CD14-positive monocyte (primary cell): ENCODE measurements around the gene SECISBP2. TPM values are rescaled to one million over a fixed set of nuclear protein-coding genes. Genes with fewer than 3 reads are reported as not detected.

ENCODE experiments used
- DNase-seq, 3 donors: peaks; one replicate each; pipeline ENCODE4 v3.0.0-alpha.2; 2011 to 2022
- H2AFZ ChIP-seq: 2 replicates; pipeline ENCODE4 v1.6.0; 2012; ENCODE audit warnings: mild to moderate bottlenecking, low read depth, low read length, inconsistent platforms; ENCODE audit not compliant: insufficient read depth, poor library complexity, severe bottlenecking
- H3K27ac ChIP-seq, 2 donors: 1 replicate in 1 of 2; 2 replicates in 1 of 2; pipeline ENCODE4 v1.5.1; 2012 to 2013; ENCODE audit warnings: low read length in 2 of 2, control low read depth in 1 of 2, inconsistent platforms in 1 of 2, low read depth in 1 of 2, mild to moderate bottlenecking in 1 of 2
- H3K27me3 ChIP-seq, 2 donors: one replicate each; pipeline versions ENCODE4 v1.6.0 to v1.6.1; 2011 to 2013; ENCODE audit warnings: low read length in 2 of 2; ENCODE audit not compliant: control insufficient read depth in 2 of 2, insufficient read depth in 2 of 2
- H3K36me3 ChIP-seq, 2 donors: replicated peaks in 1 of 2; 1 replicate in 1 of 2; 2 replicates in 1 of 2; pipeline versions ENCODE4 v1.5.1 to v1.6.1; 2012 to 2013; ENCODE audit warnings: low read length in 2 of 2, control low read depth in 1 of 2, inconsistent platforms in 1 of 2, mild to moderate bottlenecking in 1 of 2; ENCODE audit not compliant: insufficient read depth in 2 of 2, control insufficient read depth in 1 of 2
- H3K4me1 ChIP-seq, 2 donors: 1 replicate in 1 of 2; 2 replicates in 1 of 2; pipeline versions ENCODE4 v1.5.1 to v1.6.1; 2012 to 2013; ENCODE audit warnings: low read length in 2 of 2, control low read depth in 1 of 2, inconsistent platforms in 1 of 2, mild to moderate bottlenecking in 1 of 2, moderate library complexity in 1 of 2; ENCODE audit not compliant: insufficient read depth in 2 of 2, control insufficient read depth in 1 of 2
- H3K4me2 ChIP-seq: replicated peaks from 2 replicates; pipeline ENCODE3; 2012; ENCODE audit warnings: low read length, moderate library complexity, mild to moderate bottlenecking; ENCODE audit not compliant: poor library complexity, severe bottlenecking; ENCODE audit errors: extremely low read depth
- H3K4me3 ChIP-seq, 3 experiments: fragments of 200-600 bp in 1 of 3; sonication (generic) in 1 of 3; replicated peaks in 1 of 3; 1 replicate in 2 of 3; 2 replicates in 1 of 3; pipeline ENCODE4 v1.5.1; 2011 to 2013; ENCODE audit warnings: low read length in 3 of 3, mild to moderate bottlenecking in 3 of 3, control low read depth in 2 of 3, low read depth in 2 of 3, inconsistent platforms in 1 of 3, moderate library complexity in 1 of 3
- H3K79me2 ChIP-seq: 2 replicates; pipeline ENCODE4 v1.6.0; 2012; ENCODE audit warnings: mild to moderate bottlenecking, control low read depth, inconsistent platforms, low read length, moderate library complexity; ENCODE audit not compliant: insufficient read depth
- H3K9ac ChIP-seq: 2 replicates; pipeline ENCODE4 v1.6.0; 2017; ENCODE audit warnings: low read length, mild to moderate bottlenecking; ENCODE audit not compliant: insufficient read depth, poor library complexity, severe bottlenecking
- H3K9me3 ChIP-seq, 2 donors: replicated peaks in 1 of 2; 1 replicate in 1 of 2; 2 replicates in 1 of 2; pipeline versions ENCODE4 v1.5.1 to v1.6.1; 2012 to 2013; ENCODE audit warnings: low read length in 2 of 2, control low read depth in 1 of 2; ENCODE audit not compliant: control insufficient read depth in 1 of 2, insufficient read depth in 1 of 2
- H4K20me1 ChIP-seq: 2 replicates; pipeline ENCODE4 v1.6.0; 2012; ENCODE audit warnings: mild to moderate bottlenecking, low read length, control low read depth, moderate library complexity; ENCODE audit not compliant: insufficient read depth
- H3K27ac Mint-ChIP-seq, 7 donors: one replicate each; pipeline ENCODE4 v1.8.0; 2020; ENCODE audit warnings: mild to moderate bottlenecking in 7 of 7, mixed read lengths in 7 of 7, moderate library complexity in 6 of 7, inconsistent platforms in 2 of 7
- H3K27me3 Mint-ChIP-seq, 3 donors: one replicate each; pipeline ENCODE4 v1.8.0; 2021 to 2022; ENCODE audit warnings: low read depth in 3 of 3, mild to moderate bottlenecking in 3 of 3, mixed read lengths in 3 of 3, moderate library complexity in 3 of 3, inconsistent platforms in 1 of 3
- H3K36me3 Mint-ChIP-seq, 2 donors: one replicate each; pipeline ENCODE4 v1.8.0; 2020; ENCODE audit warnings: mixed read lengths in 2 of 2, inconsistent platforms in 1 of 2, mild to moderate bottlenecking in 1 of 2
- H3K4me1 Mint-ChIP-seq: one replicate; pipeline ENCODE4 v1.8.0; 2020; ENCODE audit warnings: mild to moderate bottlenecking, mixed read lengths
- H3K4me3 Mint-ChIP-seq, 2 donors: one replicate each; pipeline ENCODE4 v1.8.0; 2020; ENCODE audit warnings: mild to moderate bottlenecking in 2 of 2, mixed read lengths in 2 of 2, moderate library complexity in 1 of 2
- H3K9me3 Mint-ChIP-seq, 7 donors: one replicate each; pipeline ENCODE4 v1.8.0; 2020 to 2022; ENCODE audit warnings: mixed read lengths in 7 of 7, mild to moderate bottlenecking in 6 of 7, moderate library complexity in 6 of 7, inconsistent platforms in 2 of 7
- WGBS: methylation state at CpG from one replicate; pipeline ENCODE4 v1.1.5; 2013; ENCODE audit warnings: missing lambda C conversion rate; ENCODE audit not compliant: insufficient coverage; 5-methylcytosine and 5-hydroxymethylcytosine counted together
- intact Hi-C, 2 donors: fragments of 100-400 bp; cut with micrococcal nuclease; formaldehyde crosslinking; loops; one replicate each; pipeline versions ENCODE4 v1.15.0 to v1.15.1; 2023
- polyA plus RNA-seq, 3 donors: library from polyadenylated mRNA; depleted of rRNA in 1 of 3; unstranded in 2 of 3; stranded (reverse) in 1 of 3; fragments of 300-500 nt in 2 of 3; fragments of >200 nt in 1 of 3; fragmentation: Illumina TruSeq in 2 of 3; gene quantifications; 1 replicate in 2 of 3; 2 replicates in 1 of 3; pipeline ENCODE4 v1.2.3, GENCODE V29; 2012 to 2021
- TF ChIP-seq, protein P1 (sequence below): fragments of 200-600 bp; IDR thresholded peaks from one replicate; pipeline ENCODE4 v1.8.0; 2022; ENCODE audit warnings: antibody characterized with exemption, mild to moderate bottlenecking

The SECISBP2 gene
- polyA plus RNA-seq, 3 donors: 8.6 to 51.4 (median 9.8) TPM

DNA sequence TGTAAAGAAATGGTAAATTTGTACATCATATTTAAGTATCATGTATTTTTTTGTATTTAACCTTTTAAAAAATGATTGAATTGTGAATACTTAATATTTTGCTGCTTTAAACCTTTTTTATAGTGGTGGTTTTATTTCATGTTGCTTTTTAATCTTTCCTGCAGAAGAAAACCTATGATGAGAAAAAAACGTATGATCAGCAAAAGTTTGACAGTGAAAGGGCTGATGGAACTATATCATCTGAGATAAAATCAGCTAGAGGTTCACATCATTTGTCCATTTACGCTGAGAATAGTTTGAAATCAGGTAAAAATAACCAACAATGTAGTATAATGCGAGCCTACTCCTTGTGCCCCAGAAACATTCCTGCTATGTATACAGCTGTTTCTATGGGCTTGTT, 7.4 kb downstream of the SECISBP2 start:
- no peaks in the 10 kb centered on the region for H3K27me3 Mint-ChIP-seq
- peaks cover 5 to 7% of the 10 kb centered on the region in 2 donors for H3K4me1 ChIP-seq
- peaks cover 48% of the 10 kb centered on the region for H3K79me2 ChIP-seq
- no peaks in the 10 kb centered on the region for H3K9me3 Mint-ChIP-seq
- intact Hi-C loops: loop anchor here in 1 of 2 donors (10.0 kb wide), 1 partner anchor 209 kb away; no protein-coding TSS in a partner anchor
- no peaks in the 10 kb centered on the region for H3K9me3 ChIP-seq
- no peak overlapping the region for H2AFZ ChIP-seq
- H3K9ac ChIP-seq: no peak overlapping the region
- H3K4me3 Mint-ChIP-seq: no peak overlapping the region
- WGBS: 100% methylated on average over 1 of the region's 3 CpGs
- no peak overlapping the region for H3K27ac ChIP-seq
- H4K20me1 ChIP-seq: peaks cover 39% of the 10 kb centered on the region
- TF ChIP-seq, protein P1, sequence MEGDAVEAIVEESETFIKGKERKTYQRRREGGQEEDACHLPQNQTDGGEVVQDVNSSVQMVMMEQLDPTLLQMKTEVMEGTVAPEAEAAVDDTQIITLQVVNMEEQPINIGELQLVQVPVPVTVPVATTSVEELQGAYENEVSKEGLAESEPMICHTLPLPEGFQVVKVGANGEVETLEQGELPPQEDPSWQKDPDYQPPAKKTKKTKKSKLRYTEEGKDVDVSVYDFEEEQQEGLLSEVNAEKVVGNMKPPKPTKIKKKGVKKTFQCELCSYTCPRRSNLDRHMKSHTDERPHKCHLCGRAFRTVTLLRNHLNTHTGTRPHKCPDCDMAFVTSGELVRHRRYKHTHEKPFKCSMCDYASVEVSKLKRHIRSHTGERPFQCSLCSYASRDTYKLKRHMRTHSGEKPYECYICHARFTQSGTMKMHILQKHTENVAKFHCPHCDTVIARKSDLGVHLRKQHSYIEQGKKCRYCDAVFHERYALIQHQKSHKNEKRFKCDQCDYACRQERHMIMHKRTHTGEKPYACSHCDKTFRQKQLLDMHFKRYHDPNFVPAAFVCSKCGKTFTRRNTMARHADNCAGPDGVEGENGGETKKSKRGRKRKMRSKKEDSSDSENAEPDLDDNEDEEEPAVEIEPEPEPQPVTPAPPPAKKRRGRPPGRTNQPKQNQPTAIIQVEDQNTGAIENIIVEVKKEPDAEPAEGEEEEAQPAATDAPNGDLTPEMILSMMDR: no peak
- DNase-seq: no peak
- no peak overlapping the region for H3K4me2 ChIP-seq
- H3K4me3 ChIP-seq: no peak overlapping the region
- H3K4me1 Mint-ChIP-seq: peaks cover 18% of the 10 kb centered on the region
- peaks cover 62 to 75% of the 10 kb centered on the region in 2 donors for H3K36me3 Mint-ChIP-seq
- peaks cover 54 to 73% of the 10 kb centered on the region in 2 donors for H3K36me3 ChIP-seq
- H3K27me3 ChIP-seq: no peaks in the 10 kb centered on the region
- no peak overlapping the region for H3K27ac Mint-ChIP-seq

DNA sequence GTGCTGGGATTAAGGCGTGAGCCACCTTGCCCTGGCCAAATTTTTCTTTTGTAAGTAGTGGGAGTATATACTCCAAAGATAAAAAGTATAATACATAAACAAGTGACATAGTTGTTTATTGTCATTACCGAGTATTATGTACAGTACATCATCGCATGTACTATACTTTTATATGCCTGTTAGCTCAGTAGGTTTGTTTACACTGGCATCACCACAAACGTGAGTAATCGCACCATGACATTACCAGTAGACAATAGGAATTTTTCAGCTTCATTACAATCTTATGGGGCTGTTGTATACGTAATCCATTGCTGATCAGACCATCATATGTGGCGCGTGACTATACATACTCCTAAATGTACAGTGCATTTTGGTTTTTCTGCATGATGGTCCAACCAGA, 9.8 kb downstream of the SECISBP2 start:
- Histone ChIP-seq H3K27ac (no peak overlapping the region), H3K4me2 (no peak overlapping the region), H3K79me2 (peaks cover 25% of the 10 kb centered on the region), H3K4me1 (peaks cover 5 to 7% of the 10 kb centered on the region in 2 donors), H2AFZ (no peak overlapping the region), H3K9ac (no peak overlapping the region), H4K20me1 (peaks cover 32% of the 10 kb centered on the region), H3K4me3 (no peak overlapping the region), H3K36me3 (peaks cover 76 to 92% of the 10 kb centered on the region in 2 donors), H3K9me3 (no peaks in the 10 kb centered on the region), H3K27me3 (no peaks in the 10 kb centered on the region)
- TF ChIP-seq, protein P1: no peak
- Mint-ChIP-seq H3K27me3 (no peaks in the 10 kb centered on the region), H3K4me3 (no peak overlapping the region), H3K36me3 (peaks cover 68 to 90% of the 10 kb centered on the region in 2 donors), H3K9me3 (no peaks in the 10 kb centered on the region), H3K27ac (no peak overlapping the region), H3K4me1 (peaks cover 6% of the 10 kb centered on the region)
- whole genome bisulfite sequencing: 100% methylated on average over 1 of the region's 8 CpGs
- no peak for DNase-seq
- intact Hi-C loops: loop anchor here in 1 of 2 donors (10.0 kb wide), 1 partner anchor 207 kb away; no protein-coding TSS in a partner anchor
